ENCODE measurements around the gene OBSCN. TPM values are rescaled to one million over a fixed set of nuclear protein-coding genes. Genes with fewer than 3 reads are reported as not detected.

Gene OBSCN
- total RNA-seq, 1 experiment from 2014 or later: 33.3 TPM

GRCh38 chr1:228286505-228287417 lies 78.9 kb downstream of the OBSCN start:
- no peak overlapping the region for H2BK20ac ChIP-seq (ENCODE audit: low read depth, low read length, poor library complexity, severe bottlenecking)
- no peak overlapping the region for H2BK15ac ChIP-seq (ENCODE audit: low read depth, low read length)
- H3K79me2 ChIP-seq (ENCODE audit: insufficient read depth, low read length): no peaks in the 10 kb centered on the region
- WGBS (ENCODE audit: extremely low coverage, insufficient read length, low lambda C conversion rate): no CpG with 5 or more reads among the region's 28 CpGs
- no peak overlapping the region for H3T11ph ChIP-seq (ENCODE audit: low read length)
- H4K8ac ChIP-seq (replicated peaks; ENCODE audit: insufficient read length, low read depth, low read length): no peak overlapping the region
- Mint-ChIP-seq H3K4me3 (no peak overlapping the region), H3K27me3 (ENCODE audit: low read depth) (no peaks in the 10 kb centered on the region), H3K4me1 (no peaks in the 10 kb centered on the region), H3K9me3 (no peaks in the 10 kb centered on the region), H3K27ac (no peak overlapping the region; a peak in 1 of 7 replicates), H3K36me3 (ENCODE audit: insufficient read depth in 1 of 3, low read depth in 3 of 3) (peaks cover 16 to 39% (median 29%) of the 10 kb centered on the region in 3 experiments; a peak in 6 of 7 replicates)
- TF ChIP-seq, protein P1, sequence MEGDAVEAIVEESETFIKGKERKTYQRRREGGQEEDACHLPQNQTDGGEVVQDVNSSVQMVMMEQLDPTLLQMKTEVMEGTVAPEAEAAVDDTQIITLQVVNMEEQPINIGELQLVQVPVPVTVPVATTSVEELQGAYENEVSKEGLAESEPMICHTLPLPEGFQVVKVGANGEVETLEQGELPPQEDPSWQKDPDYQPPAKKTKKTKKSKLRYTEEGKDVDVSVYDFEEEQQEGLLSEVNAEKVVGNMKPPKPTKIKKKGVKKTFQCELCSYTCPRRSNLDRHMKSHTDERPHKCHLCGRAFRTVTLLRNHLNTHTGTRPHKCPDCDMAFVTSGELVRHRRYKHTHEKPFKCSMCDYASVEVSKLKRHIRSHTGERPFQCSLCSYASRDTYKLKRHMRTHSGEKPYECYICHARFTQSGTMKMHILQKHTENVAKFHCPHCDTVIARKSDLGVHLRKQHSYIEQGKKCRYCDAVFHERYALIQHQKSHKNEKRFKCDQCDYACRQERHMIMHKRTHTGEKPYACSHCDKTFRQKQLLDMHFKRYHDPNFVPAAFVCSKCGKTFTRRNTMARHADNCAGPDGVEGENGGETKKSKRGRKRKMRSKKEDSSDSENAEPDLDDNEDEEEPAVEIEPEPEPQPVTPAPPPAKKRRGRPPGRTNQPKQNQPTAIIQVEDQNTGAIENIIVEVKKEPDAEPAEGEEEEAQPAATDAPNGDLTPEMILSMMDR (conservative IDR thresholded peaks at IDR 0.05): no peak
- no peaks in the 10 kb centered on the region for H3K27me3 ChIP-seq (ENCODE audit: insufficient read depth, low read length)
- no peak overlapping the region for H4K91ac ChIP-seq (ENCODE audit: insufficient read length, low read depth, low read length)
- H4K20me1 ChIP-seq (ENCODE audit: control insufficient read depth, insufficient read depth, insufficient read length): no peaks in the 10 kb centered on the region
- no peak overlapping the region for H4K5ac ChIP-seq (ENCODE audit: insufficient read length, low read depth, low read length)
- H3K18ac ChIP-seq (ENCODE audit: insufficient read length, low read depth, low read length): no peak overlapping the region
- H3K56ac ChIP-seq (ENCODE audit: insufficient read length, low read depth, low read length): no peak overlapping the region
- H3K4me2 ChIP-seq (ENCODE audit: insufficient read depth, insufficient read length, low read length): no peak overlapping the region
- no peaks in the 10 kb centered on the region for H3K79me1 ChIP-seq (ENCODE audit: insufficient read depth, low read depth, low read length, poor library complexity, severe bottlenecking)
- no peaks in the 10 kb centered on the region for H3K4me1 ChIP-seq (ENCODE audit: insufficient read depth, low read length)
- no peaks in the 10 kb centered on the region for H3K9me3 ChIP-seq (ENCODE audit: control insufficient read depth, low read depth, low read length)
- H2AK5ac ChIP-seq (ENCODE audit: insufficient read length, low read length): no peak overlapping the region
- no peak overlapping the region for H2BK12ac ChIP-seq (ENCODE audit: insufficient read length, low read depth, low read length)
- H3K27ac ChIP-seq (ENCODE audit: insufficient read length, low read depth, low read length): no peak overlapping the region
- no peak overlapping the region for H2AFZ ChIP-seq (ENCODE audit: low read length)
- H3K14ac ChIP-seq (ENCODE audit: insufficient read depth, low read length): no peak overlapping the region
- H3K23ac ChIP-seq (ENCODE audit: insufficient read length, low read depth, low read length): no peak overlapping the region
- no peak overlapping the region for H2BK120ac ChIP-seq (ENCODE audit: low read depth, low read length, poor library complexity, severe bottlenecking)
- DNase-seq: no peak
- H3K23me2 ChIP-seq (ENCODE audit: insufficient read length, low read depth, low read length, poor library complexity, severe bottlenecking): no peaks in the 10 kb centered on the region
- H2BK5ac ChIP-seq (ENCODE audit: insufficient read length, low read length): no peak overlapping the region
- no peak overlapping the region for H3K9ac ChIP-seq (ENCODE audit: extremely low read depth, insufficient read length, low read length)
- H3K4ac ChIP-seq (ENCODE audit: low read depth, low read length): no peak overlapping the region

All from H9 (cell line).